PFSK-1 (cell line): ENCODE results near the gene AGPAT3.

Experiments used
- FOXP2 ChIP-seq: optimal IDR thresholded peaks from 2 replicates; pipeline ENCODE3; 2011; ENCODE audit warnings: borderline replicate concordance, control low read depth, inconsistent platforms; ENCODE audit not compliant: insufficient read depth; ENCODE audit errors: extremely low read length, extremely low read depth
- POLR2AphosphoS5 ChIP-seq: IDR thresholded peaks from 2 replicates; pipeline ENCODE4 v1.6.1; 2012; ENCODE audit warnings: low read depth, mild to moderate bottlenecking, control low read depth, low read length, moderate library complexity
- SIN3A ChIP-seq: IDR thresholded peaks from 2 replicates; pipeline ENCODE4 v1.6.1; 2012; ENCODE audit warnings: mild to moderate bottlenecking, low read length, moderate library complexity, borderline replicate concordance; ENCODE audit not compliant: insufficient read depth
- TAF1 ChIP-seq: IDR thresholded peaks from 2 replicates; pipeline ENCODE4 v1.6.1; 2012; ENCODE audit warnings: low read length, control low read depth, borderline replicate concordance; ENCODE audit not compliant: insufficient read depth
- TF ChIP-seq, protein P1 (sequence below), 2 experiments: IDR thresholded peaks; 2 replicates each; pipeline versions ENCODE4 v1.6.1 to v1.8.0; 2011 to 2012; ENCODE audit warnings: low read depth in 2 of 2, low read length in 2 of 2, control low read depth in 1 of 2, inconsistent platforms in 1 of 2, mild to moderate bottlenecking in 1 of 2, moderate library complexity in 1 of 2; ENCODE audit not compliant: insufficient read depth in 1 of 2

The AGPAT3 gene

DNA sequence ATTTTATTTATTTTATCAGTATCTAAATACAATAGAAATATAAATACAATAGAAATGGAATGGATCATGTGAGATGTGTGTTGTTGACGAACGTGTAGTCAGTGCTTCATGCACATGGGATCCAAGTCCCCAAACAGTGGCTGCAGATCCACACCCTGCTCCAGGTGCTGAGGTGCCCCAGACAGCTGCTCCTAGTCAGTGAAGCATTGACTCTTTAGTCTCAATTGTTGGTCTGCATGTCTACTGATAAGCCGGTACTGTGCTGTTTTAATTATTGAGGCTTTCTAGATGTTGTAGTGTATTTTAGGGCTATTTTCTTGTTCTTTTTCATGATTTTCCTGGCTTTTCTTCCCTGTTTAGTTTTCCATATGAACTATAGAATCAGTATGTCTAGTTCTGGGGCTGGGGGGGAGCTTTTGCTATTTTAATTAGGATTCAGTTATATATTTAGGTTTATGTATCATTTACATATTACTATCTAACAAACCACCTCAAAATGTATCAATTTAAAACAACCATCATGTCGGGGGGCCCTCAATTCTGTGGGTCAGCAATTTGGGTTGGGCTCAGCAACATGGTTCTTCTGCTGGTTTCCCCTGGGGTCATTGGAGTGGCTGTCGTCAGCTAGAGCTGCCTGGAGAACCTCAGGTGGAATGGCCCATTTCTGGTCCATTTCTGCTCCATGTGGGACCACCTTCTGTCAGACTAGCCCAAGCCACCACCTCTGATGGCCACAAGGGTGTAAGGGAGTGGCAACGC, 83.9 kb downstream of the AGPAT3 start:
- no peak for TF ChIP-seq POLR2AphosphoS5
- TF ChIP-seq SIN3A, result no peak
- TF ChIP-seq, protein P1, sequence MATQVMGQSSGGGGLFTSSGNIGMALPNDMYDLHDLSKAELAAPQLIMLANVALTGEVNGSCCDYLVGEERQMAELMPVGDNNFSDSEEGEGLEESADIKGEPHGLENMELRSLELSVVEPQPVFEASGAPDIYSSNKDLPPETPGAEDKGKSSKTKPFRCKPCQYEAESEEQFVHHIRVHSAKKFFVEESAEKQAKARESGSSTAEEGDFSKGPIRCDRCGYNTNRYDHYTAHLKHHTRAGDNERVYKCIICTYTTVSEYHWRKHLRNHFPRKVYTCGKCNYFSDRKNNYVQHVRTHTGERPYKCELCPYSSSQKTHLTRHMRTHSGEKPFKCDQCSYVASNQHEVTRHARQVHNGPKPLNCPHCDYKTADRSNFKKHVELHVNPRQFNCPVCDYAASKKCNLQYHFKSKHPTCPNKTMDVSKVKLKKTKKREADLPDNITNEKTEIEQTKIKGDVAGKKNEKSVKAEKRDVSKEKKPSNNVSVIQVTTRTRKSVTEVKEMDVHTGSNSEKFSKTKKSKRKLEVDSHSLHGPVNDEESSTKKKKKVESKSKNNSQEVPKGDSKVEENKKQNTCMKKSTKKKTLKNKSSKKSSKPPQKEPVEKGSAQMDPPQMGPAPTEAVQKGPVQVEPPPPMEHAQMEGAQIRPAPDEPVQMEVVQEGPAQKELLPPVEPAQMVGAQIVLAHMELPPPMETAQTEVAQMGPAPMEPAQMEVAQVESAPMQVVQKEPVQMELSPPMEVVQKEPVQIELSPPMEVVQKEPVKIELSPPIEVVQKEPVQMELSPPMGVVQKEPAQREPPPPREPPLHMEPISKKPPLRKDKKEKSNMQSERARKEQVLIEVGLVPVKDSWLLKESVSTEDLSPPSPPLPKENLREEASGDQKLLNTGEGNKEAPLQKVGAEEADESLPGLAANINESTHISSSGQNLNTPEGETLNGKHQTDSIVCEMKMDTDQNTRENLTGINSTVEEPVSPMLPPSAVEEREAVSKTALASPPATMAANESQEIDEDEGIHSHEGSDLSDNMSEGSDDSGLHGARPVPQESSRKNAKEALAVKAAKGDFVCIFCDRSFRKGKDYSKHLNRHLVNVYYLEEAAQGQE (IDR thresholded peaks at IDR 0.05; ENCODE audit: insufficient read depth in 1 of 2, low read depth in 2 of 2, low read length in 2 of 2), result no peak
- no peak for TF ChIP-seq TAF1
- no peak for TF ChIP-seq FOXP2

DNA sequence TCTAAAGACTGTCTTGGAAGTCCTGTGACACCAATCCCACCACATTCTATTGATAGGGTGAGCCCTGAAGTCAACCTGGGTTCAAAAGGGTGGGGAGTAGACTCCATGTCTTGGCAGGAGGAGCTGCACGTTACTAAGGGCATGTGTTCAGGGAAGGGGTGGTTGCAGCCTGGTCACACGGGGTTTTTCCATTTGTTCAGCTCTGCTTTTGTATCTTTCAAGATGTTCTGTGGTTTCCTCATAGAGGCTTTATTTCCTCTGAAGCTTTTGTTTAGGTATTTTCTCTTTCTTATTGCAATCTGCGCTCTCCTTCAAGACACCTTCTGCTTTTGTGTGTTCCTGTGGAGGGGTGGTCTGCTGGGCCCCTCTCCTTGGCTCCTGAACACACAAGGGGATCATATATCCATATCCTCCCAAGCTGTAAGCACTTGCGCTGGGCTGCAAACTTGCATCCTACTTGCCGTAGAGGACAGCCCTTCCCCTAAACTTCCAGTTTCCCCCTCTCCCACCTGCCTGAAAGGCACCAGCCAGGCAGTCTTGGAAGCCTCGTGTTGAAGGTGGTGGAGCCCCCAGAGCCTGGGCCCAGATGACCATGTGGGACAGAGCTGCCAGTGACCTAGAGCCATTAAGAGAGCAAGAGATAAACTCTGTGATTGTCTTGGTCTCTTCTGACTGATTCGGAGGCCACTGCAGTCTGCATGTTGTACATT, 84.6 kb downstream of the AGPAT3 start:
- TF ChIP-seq TAF1, result no peak
- no peak for TF ChIP-seq FOXP2
- TF ChIP-seq SIN3A, result no peak
- no peak for TF ChIP-seq POLR2AphosphoS5

DNA sequence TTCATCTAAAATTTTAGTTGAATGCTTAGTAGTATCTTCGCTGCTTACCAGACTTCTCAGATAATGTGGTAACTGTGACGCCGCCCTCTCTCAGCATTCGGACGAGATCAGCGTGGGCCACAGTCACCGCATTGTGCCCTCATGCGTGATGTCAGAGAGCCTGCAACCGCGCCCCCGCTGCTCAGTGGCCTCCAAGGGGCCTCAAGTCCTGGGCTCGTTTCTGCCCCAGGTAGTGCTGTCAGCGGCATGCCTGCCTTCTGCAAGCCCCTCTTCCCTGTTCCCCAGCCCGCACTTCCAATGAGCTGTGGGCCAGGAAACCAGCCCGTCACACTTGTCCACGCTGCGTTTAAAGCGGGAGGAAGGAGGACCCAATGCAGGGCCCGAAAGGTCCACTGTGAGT, 85.5 kb downstream of the AGPAT3 start:
- TF ChIP-seq POLR2AphosphoS5, result no peak
- TF ChIP-seq FOXP2, result no peak
- TF ChIP-seq, protein P1 (IDR thresholded peaks at IDR 0.05; ENCODE audit: insufficient read depth in 1 of 2, low read depth in 2 of 2, low read length in 2 of 2), result no peak
- no peak for TF ChIP-seq TAF1
- no peak for TF ChIP-seq SIN3A

DNA sequence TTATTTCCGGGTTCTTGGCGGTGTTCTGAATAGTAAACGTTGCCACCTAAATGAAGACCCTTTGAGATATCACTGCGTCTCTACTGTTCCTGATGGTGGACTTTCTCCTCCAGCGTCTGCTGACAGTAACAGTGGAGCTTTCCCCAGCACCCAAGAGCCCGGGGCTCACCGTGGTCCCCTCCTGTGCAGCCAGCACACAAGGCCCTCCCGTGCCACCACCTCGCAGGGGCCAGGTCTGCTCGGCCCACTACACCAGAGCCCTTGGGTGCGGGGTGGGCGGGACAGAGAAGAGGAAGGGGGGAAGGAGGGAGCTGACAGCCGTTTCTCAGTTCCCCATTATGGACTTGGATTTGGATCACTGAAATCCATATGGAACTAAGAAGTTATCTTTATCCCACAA, 85.9 kb downstream of the AGPAT3 start:
- TF ChIP-seq SIN3A (no peak), POLR2AphosphoS5 (no peak), TAF1 (no peak), FOXP2 (no peak)
- TF ChIP-seq, protein P1 (IDR thresholded peaks at IDR 0.05; ENCODE audit: insufficient read depth in 1 of 2, low read depth in 2 of 2, low read length in 2 of 2), result no peak

DNA sequence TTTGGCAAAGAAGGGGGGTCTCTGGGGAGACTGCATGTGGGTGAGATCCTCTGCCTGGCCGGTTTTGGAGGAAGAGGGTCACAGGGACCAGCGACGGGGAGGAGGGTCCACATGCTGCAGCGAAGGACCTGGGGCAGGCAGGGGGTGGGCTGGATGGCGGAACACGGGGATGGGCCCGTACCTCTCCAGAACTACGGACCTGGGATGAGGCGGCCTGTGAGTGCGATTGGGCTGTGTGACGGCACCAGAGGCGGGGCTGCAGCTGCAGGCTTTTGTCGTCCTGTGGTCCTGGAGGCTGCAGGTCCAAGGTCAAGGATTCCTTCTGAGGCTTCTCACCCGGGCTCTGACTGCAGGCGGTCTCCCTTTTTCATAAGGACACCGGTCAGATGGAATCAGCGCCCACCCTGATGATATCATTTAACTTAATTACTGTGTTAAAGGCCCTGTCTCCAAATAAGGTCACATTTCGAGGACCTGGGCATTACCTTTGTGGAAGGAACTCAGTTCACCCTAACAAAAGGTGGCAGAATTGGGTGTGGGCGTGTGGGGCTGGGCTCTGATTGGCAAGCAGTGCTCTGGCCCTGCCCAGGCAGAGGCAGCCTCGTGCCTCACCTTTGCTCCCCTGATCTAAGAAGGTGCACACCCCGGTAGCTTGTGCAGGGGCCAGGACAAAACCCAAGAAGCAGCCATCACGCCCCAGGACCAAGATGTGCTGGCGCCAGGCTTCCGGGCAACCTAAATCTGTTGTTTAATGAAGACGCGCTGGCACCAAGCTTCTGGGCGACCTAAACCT, 87.1 kb downstream of the AGPAT3 start:
- TF ChIP-seq POLR2AphosphoS5, result no peak
- no peak for TF ChIP-seq FOXP2
- TF ChIP-seq SIN3A, result no peak
- TF ChIP-seq, protein P1 (IDR thresholded peaks at IDR 0.05; ENCODE audit: insufficient read depth in 1 of 2, low read depth in 2 of 2, low read length in 2 of 2), result no peak
- no peak for TF ChIP-seq TAF1
